A549 (cell line): Measurements from ENCODE around the gene CRYBB2. TPM values are rescaled to one million over a fixed set of nuclear protein-coding genes. Genes with fewer than 3 reads are reported as not detected.
"Not testable (repeated sequence)": the region's sequence is repeated elsewhere in the genome, so short reads cannot be mapped to it uniquely, and the experiment has no call there.

ENCODE experiments used
- ATAC-seq, 2 experiments: fragments of 200-7000 bp in 1 of 2; fragments of >200 bp in 1 of 2; cut with Nextera tagmentation in 1 of 2; cut with Tn5 transposase in 1 of 2; 3 replicates each; pipeline versions ENCODE4 v1.8.0 to v1.9.1; 2018 to 2020; ENCODE audit warnings: mild to moderate bottlenecking in 1 of 2, moderate library complexity in 1 of 2
- CTCF ChIA-PET: fragments of 300-600 bp; sonication (Branson Sonifier 250); formaldehyde crosslinking; extraction: SDS; loops from one replicate; lab custom pipeline; 2021; ENCODE audit warnings: antibody characterized with exemption, inconsistent platforms; lab: Yijun Ruan, JAX
- POLR2A ChIA-PET: fragments of 350-600 bp; formaldehyde crosslinking; extraction: SDS; loops from one replicate; lab custom pipeline; 2021; ENCODE audit warnings: antibody characterized with exemption, inconsistent platforms; lab: Yijun Ruan, JAX
- DNase-seq, 2 experiments: peaks; one replicate each; pipeline versions ENCODE4 v3.0.0 to v3.0.0-alpha.2; 2011 to 2016; ENCODE audit warnings: low read depth in 1 of 2, low spot score in 1 of 2
- FAIRE-seq: peaks from 2 replicates; lab custom pipeline; 2011; peaks lifted over from hg19 to GRCh38; lab: Jason Lieb, UNC
- H3K27ac ChIP-seq, 2 experiments: fragments of >200 bp; sonication (Bioruptor Twin); formaldehyde crosslinking; 3 replicates each; pipeline ENCODE4 v1.5.1; 2016 to 2017
- H3K4me1 ChIP-seq: fragments of >200 bp; sonication (Bioruptor Twin); formaldehyde crosslinking; 3 replicates; pipeline ENCODE4 v1.6.1; 2016
- H3K4me2 ChIP-seq: fragments of >200 bp; sonication (Bioruptor Twin); formaldehyde crosslinking; 3 replicates; pipeline ENCODE4 v1.6.1; 2016
- H3K4me3 ChIP-seq: fragments of >200 bp; sonication (Bioruptor Twin); formaldehyde crosslinking; 3 replicates; pipeline ENCODE4 v1.5.1; 2016
- H3K9me3 ChIP-seq: fragments of >200 bp; sonication (Bioruptor Twin); formaldehyde crosslinking; 3 replicates; pipeline ENCODE4 v1.6.1; 2016
- CBX2 ChIP-seq: fragments of 200-600 bp; sonication (generic); IDR thresholded peaks from 2 replicates; pipeline ENCODE4 v1.6.1; 2016; ENCODE audit warnings: low read depth, mild to moderate bottlenecking, borderline replicate concordance
- CHD4 ChIP-seq: fragments of 200-600 bp; sonication (generic); IDR thresholded peaks from 2 replicates; pipeline ENCODE4 v1.6.1; 2016; ENCODE audit warnings: antibody characterized with exemption, mild to moderate bottlenecking, borderline replicate concordance
- EHMT2 ChIP-seq: fragments of 200-600 bp; sonication (generic); IDR thresholded peaks from 2 replicates; pipeline ENCODE4 v1.6.1; 2016; ENCODE audit warnings: antibody characterized with exemption, low read depth, mild to moderate bottlenecking, moderate library complexity
- FOSL2 ChIP-seq, 2 experiments: fragments of 450-650 bp in 1 of 2; fragments of >200 bp in 1 of 2; sonication (Bioruptor Twin) in 1 of 2; formaldehyde crosslinking; IDR thresholded peaks; 2 replicates each; pipeline versions ENCODE4 v1.5.0 to v1.6.1; 2016 to 2020; ENCODE audit warnings: mild to moderate bottlenecking in 1 of 2, moderate library complexity in 1 of 2
- FOXS1 ChIP-seq: fragments of 250-450 bp; sonication (Bioruptor Pico); IDR thresholded peaks from 2 replicates; pipeline ENCODE4 v1.5.0; 2020; ENCODE audit warnings: mild to moderate bottlenecking, moderate library complexity
- HDAC2 ChIP-seq: fragments of 200-600 bp; sonication (generic); IDR thresholded peaks from 2 replicates; pipeline ENCODE4 v1.6.1; 2016
- HOXB5 ChIP-seq: fragments of 250-450 bp; sonication (Bioruptor Pico); IDR thresholded peaks from 2 replicates; pipeline ENCODE4 v1.5.0; 2020; ENCODE audit warnings: mild to moderate bottlenecking, moderate library complexity
- MAZ ChIP-seq: fragments of 150-350 bp; IDR thresholded peaks from 2 replicates; pipeline ENCODE4 v1.6.1; 2014; ENCODE audit warnings: antibody characterized with exemption, low read depth, low read length, borderline replicate concordance
- POLR2A ChIP-seq: IDR thresholded peaks from 2 replicates; pipeline ENCODE4 v1.6.1; 2012; ENCODE audit warnings: mild to moderate bottlenecking, low read length
- POLR2AphosphoS2 ChIP-seq: conservative IDR thresholded peaks from 2 replicates; pipeline ENCODE4 v1.6.1; 2012; ENCODE audit warnings: low read length, improper control_type of control experiment, inconsistent platforms
- REST ChIP-seq: fragments of 200-600 bp; sonication (generic); IDR thresholded peaks from 2 replicates; pipeline ENCODE4 v1.6.1; 2016; ENCODE audit warnings: antibody characterized with exemption, mild to moderate bottlenecking, moderate library complexity
- RNF2 ChIP-seq: fragments of 200-600 bp; sonication (generic); IDR thresholded peaks from 2 replicates; pipeline ENCODE4 v1.6.1; 2016; ENCODE audit warnings: low read depth, mild to moderate bottlenecking, antibody characterized with exemption, moderate library complexity, borderline replicate concordance
- SMC3 ChIP-seq: fragments of >200 bp; sonication (Bioruptor Twin); formaldehyde crosslinking; IDR thresholded peaks from 3 replicates; pipeline ENCODE4 v1.6.1; 2018; ENCODE audit warnings: inconsistent platforms
- USF2 ChIP-seq: fragments of 450-650 bp; IDR thresholded peaks from 2 replicates; pipeline ENCODE4 v1.6.1; 2014; ENCODE audit warnings: antibody characterized with exemption
- ZFP36 ChIP-seq: fragments of 450-650 bp; IDR thresholded peaks from 2 replicates; pipeline ENCODE4 v1.6.1; 2014; ENCODE audit warnings: borderline replicate concordance; ENCODE audit not compliant: partially characterized antibody
- ZNF302 ChIP-seq: fragments of 250-450 bp; sonication (Bioruptor Pico); IDR thresholded peaks from 2 replicates; pipeline ENCODE4 v1.9.0; 2021; ENCODE audit warnings: inconsistent platforms, mild to moderate bottlenecking, moderate library complexity
- ZSCAN20 ChIP-seq: fragments of 250-450 bp; sonication (Bioruptor Pico); IDR thresholded peaks from 2 replicates; pipeline ENCODE4 v1.8.0; 2022; ENCODE audit warnings: mild to moderate bottlenecking, moderate library complexity
- WGBS: methylation state at CpG from one replicate; pipeline ENCODE4 v1.1.6; 2017; ENCODE audit errors: missing lambda C conversion rate; 5-methylcytosine and 5-hydroxymethylcytosine counted together
- polyA plus RNA-seq, 4 experiments: library from polyadenylated mRNA; depleted of rRNA in 3 of 4; stranded (reverse); fragments of >200 nt; fragmentation: RNase III in 1 of 4; extraction: RNeasy Plus Mini Kit Qiagen cat#74134 plus additional on column Dnase treatment in 1 of 4; gene quantifications; 2 replicates in 3 of 4; 3 replicates in 1 of 4; pipeline ENCODE4 v1.2.3, GENCODE V29; 2011 to 2017
- TF ChIP-seq, protein P1 (sequence below): fragments of 250-450 bp; sonication (Bioruptor Pico); IDR thresholded peaks from 2 replicates; pipeline ENCODE4 v1.5.0; 2020; ENCODE audit warnings: low read depth, mild to moderate bottlenecking, moderate library complexity

The CRYBB2 gene
- polyA plus RNA-seq, 2 of the 4 experiments (the other 2 are of a cell fraction), result not detected

DNA sequence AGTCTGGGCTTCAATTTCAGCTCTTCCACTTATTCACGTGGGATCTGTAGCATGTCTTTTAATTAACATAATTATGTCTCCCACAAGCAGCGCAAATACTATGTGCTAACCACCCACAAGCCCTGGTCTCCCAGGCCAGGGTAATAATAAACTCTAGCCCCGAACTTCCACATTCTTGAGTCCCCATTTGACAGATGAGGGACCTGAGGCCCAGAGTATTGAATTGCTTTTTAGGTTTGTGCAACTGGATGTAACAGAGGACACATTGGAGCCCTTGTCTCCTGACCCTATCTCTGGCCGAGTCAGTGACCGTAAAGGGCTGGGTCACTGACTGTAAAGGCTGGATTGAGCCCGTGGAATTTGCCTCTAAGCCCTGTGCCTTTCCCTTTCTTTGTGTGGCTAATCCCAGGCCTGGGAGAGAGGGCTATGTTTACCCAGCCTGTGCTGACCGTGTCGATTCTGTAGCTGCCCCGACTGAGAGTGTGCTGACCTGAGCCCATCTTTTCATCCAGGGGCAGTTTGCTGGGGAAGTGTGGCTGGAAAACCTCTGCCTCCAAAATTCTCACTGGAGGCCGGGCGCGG lies 3.9 kb downstream of the CRYBB2 start:
- ATAC-seq (no peak), FAIRE-seq (no peak), DNase-seq (no peak)
- Histone ChIP-seq H3K4me1 (no peaks in the 10 kb centered on the region), H3K27ac (no peak overlapping the region), H3K4me3 (no peak overlapping the region), H3K4me2 (no peak overlapping the region), H3K9me3 (no peaks in the 10 kb centered on the region)
- CTCF ChIA-PET, result interaction anchor here (2.1 to 2.9 kb wide), 2 partner anchors 21 kb away, joined by 6 to 12 read pairs; no protein-coding TSS in a partner anchor
- TF ChIP-seq HDAC2 (no peak), FOSL2 (IDR thresholded peaks at IDR 0.05) (no peak), FOSL2 (CRISPR knock-in tag; IDR thresholded peaks at IDR 0.05) (no peak), HOXB5 (no peak), FOXS1 (CRISPR knock-in tag) (no peak), POLR2A (no peak), CHD4 (no peak), MAZ (no peak)
- POLR2A ChIA-PET, result no interaction called here
- 54% methylated on average over 12 of the region's 12 CpGs for WGBS

- ChIA-PET CTCF (no interaction called here), POLR2A (no interaction called here)
- H3K4me1 ChIP-seq, result no peaks in the 10 kb centered on the region
- H3K27ac ChIP-seq, result no peak overlapping the region
- ATAC-seq, result no peak
- DNase-seq, result no peak
- 79% methylated on average over 13 of the region's 13 CpGs for WGBS
- H3K9me3 ChIP-seq, result no peaks in the 10 kb centered on the region
- no peak for FAIRE-seq
- no peak overlapping the region for H3K4me3 ChIP-seq
- TF ChIP-seq USF2 (no peak), MAZ (no peak), REST (no peak), EHMT2 (no peak), SMC3 (no peak), ZNF302 (CRISPR knock-in tag) (no peak), POLR2AphosphoS2 (no peak)
- H3K4me2 ChIP-seq, result no peak overlapping the region
Measured at GRCh38 chr22:25228822-25229221, 9.4 kb downstream of the CRYBB2 start.

GRCh38 chr22:25230760-25231159 lies 11.3 kb downstream of the CRYBB2 start:
- H3K4me3 ChIP-seq, FAIRE-seq, DNase-seq, H3K9me3 ChIP-seq, POLR2A ChIA-PET, H3K27ac ChIP-seq, ATAC-seq, CTCF ChIA-PET, H3K4me1 ChIP-seq, H3K4me2 ChIP-seq: not testable (repeated sequence)
- 21% methylated on average over 2 of the region's 2 CpGs for WGBS

DNA sequence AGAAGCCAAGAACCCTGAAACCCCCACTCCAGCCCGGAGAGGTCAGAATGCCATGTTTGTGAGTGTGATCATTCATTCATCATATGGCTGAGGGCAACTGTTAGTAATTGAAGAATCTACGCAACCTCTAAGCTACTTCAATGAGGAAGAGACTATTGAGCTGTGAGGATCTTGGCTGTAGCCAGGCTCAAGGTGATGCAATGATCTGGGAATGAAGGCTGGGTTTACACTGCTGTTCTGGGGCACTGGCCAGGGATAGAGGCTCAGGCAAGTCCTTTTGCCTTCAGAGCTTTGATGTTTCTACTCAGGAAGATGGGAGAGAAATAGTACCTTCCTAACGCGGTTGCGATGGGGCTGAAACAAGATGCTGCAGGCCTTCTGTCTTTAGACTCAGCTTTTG lies 12.9 kb downstream of the CRYBB2 start:
- FAIRE-seq (no peak), DNase-seq (no peak), ATAC-seq (no peak)
- H3K4me3 ChIP-seq, result no peak overlapping the region
- H3K9me3 ChIP-seq, result no peaks in the 10 kb centered on the region
- ChIA-PET CTCF (interaction anchor here (1.3 kb wide), 2 partner anchors 31 to 1098 kb away, joined by 3 read pairs; no protein-coding TSS in a partner anchor), POLR2A (no interaction called here)
- 30% methylated on average over 5 of the region's 5 CpGs for WGBS
- H3K4me2 ChIP-seq, result no peak overlapping the region
- H3K27ac ChIP-seq, result no peak overlapping the region
- no peaks in the 10 kb centered on the region for H3K4me1 ChIP-seq
- no peak for TF ChIP-seq POLR2AphosphoS2
- no peak for TF ChIP-seq REST
- TF ChIP-seq ZSCAN20 (CRISPR knock-in tag), result no peak
- TF ChIP-seq, protein P1, sequence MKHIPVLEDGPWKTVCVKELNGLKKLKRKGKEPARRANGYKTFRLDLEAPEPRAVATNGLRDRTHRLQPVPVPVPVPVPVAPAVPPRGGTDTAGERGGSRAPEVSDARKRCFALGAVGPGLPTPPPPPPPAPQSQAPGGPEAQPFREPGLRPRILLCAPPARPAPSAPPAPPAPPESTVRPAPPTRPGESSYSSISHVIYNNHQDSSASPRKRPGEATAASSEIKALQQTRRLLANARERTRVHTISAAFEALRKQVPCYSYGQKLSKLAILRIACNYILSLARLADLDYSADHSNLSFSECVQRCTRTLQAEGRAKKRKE (CRISPR knock-in tag), result no peak
- TF ChIP-seq CBX2, result no peak
- TF ChIP-seq RNF2, result no peak
- no peak for TF ChIP-seq ZFP36
